AG04450 (cell line): Measurements from ENCODE around the gene PLD2. TPM values are rescaled to one million over a fixed set of nuclear protein-coding genes. Genes with fewer than 3 reads are reported as not detected.

Source experiments
- CTCF ChIA-PET: fragments of 300-600, 350-600 bp; formaldehyde crosslinking; extraction: SDS; loops from one replicate; lab custom pipeline; 2022; ENCODE audit warnings: antibody characterized with exemption, inconsistent platforms; lab: Charles Lee
- POLR2A ChIA-PET: fragments of 350-600 bp; formaldehyde crosslinking; extraction: SDS; loops from one replicate; lab custom pipeline; 2021; ENCODE audit warnings: antibody characterized with exemption, inconsistent platforms; lab: Yijun Ruan, JAX
- DNase-seq: peaks from one replicate; pipeline ENCODE4 v3.0.0-alpha.2; 2011; ENCODE audit warnings: low read depth, low spot score
- H3K27ac ChIP-seq: one replicate; pipeline ENCODE4 v1.5.1; 2012; ENCODE audit warnings: low read depth, low read length, control low read depth
- H3K27me3 ChIP-seq: one replicate; pipeline ENCODE4 v1.6.0; 2012; ENCODE audit warnings: low read length; ENCODE audit not compliant: control insufficient read depth, insufficient read depth
- H3K4me3 ChIP-seq: 2 replicates; pipeline ENCODE4 v1.5.1; 2011; ENCODE audit warnings: mild to moderate bottlenecking, low read depth, low read length, control low read depth
- H3K9me3 ChIP-seq: 2 replicates; pipeline ENCODE4 v1.5.1; 2012; ENCODE audit warnings: low read length; ENCODE audit not compliant: control insufficient read depth, insufficient read depth
- CTCF ChIP-seq: IDR thresholded peaks from 2 replicates; pipeline ENCODE4 v1.5.1; 2011; ENCODE audit warnings: low read depth, low read length, control low read depth, inconsistent platforms
- polyA plus RNA-seq: library from polyadenylated mRNA; depleted of rRNA; stranded (reverse); fragments of >200 nt; gene quantifications from 2 replicates; pipeline ENCODE4 v1.2.3, GENCODE V29; 2011

PLD2 gene
- polyA plus RNA-seq, 1 experiment, result 18.9 TPM

- TF ChIP-seq CTCF, result no peak
- Histone ChIP-seq H3K27me3 (no peaks in the 10 kb centered on the region), H3K4me3 (no peak overlapping the region), H3K27ac (no peak overlapping the region), H3K9me3 (no peaks in the 10 kb centered on the region)
- DNase-seq, result no peak
- CTCF ChIA-PET, result interaction anchor here (0.9 to 1.3 kb wide), 2 partner anchors 14 to 51 kb away, joined by 3 read pairs; partner anchors contain the start of gene VMO1
- POLR2A ChIA-PET, result no interaction called here
Measured at GRCh38 chr17:4837471-4838308, 30.7 kb downstream of the PLD2 start.

- ChIA-PET POLR2A (no interaction called here), CTCF (interaction anchor here (0.9 to 1.3 kb wide), 2 partner anchors 13 to 52 kb away, joined by 3 read pairs; partner anchors contain the start of gene VMO1)
- no peak for TF ChIP-seq CTCF
- no peaks in the 10 kb centered on the region for H3K9me3 ChIP-seq
- no peaks in the 10 kb centered on the region for H3K27me3 ChIP-seq
- no peak for DNase-seq
- no peak overlapping the region for H3K27ac ChIP-seq
- H3K4me3 ChIP-seq, result no peak overlapping the region
Measured at GRCh38 chr17:4838309-4838785, 31.4 kb downstream of the PLD2 start.

- Histone ChIP-seq H3K4me3 (no peak overlapping the region), H3K27ac (no peak overlapping the region), H3K27me3 (no peaks in the 10 kb centered on the region), H3K9me3 (no peaks in the 10 kb centered on the region)
- no peak for DNase-seq
- no peak for TF ChIP-seq CTCF
- ChIA-PET CTCF (no interaction called here), POLR2A (no interaction called here)
Measured at GRCh38 chr17:4839221-4839620, 32.3 kb downstream of the PLD2 start.

- Histone ChIP-seq H3K9me3 (no peaks in the 10 kb centered on the region), H3K4me3 (no peak overlapping the region), H3K27ac (no peak overlapping the region), H3K27me3 (no peaks in the 10 kb centered on the region)
- TF ChIP-seq CTCF, result no peak
- DNase-seq, result no peak
- ChIA-PET CTCF (no interaction called here), POLR2A (no interaction called here)
Measured at GRCh38 chr17:4839965-4840892, 33.3 kb downstream of the PLD2 start.
